HG03108 (cell line): ENCODE results near the gene ASPG.

Experiments
- ATAC-seq: cut with Tn5 transposase; IDR thresholded peaks from one replicate; pipeline ENCODE4 v1.9.1; 2021; ENCODE audit warnings: moderate library complexity; ENCODE audit not compliant: unreplicated experiment

The ASPG gene

DNA sequence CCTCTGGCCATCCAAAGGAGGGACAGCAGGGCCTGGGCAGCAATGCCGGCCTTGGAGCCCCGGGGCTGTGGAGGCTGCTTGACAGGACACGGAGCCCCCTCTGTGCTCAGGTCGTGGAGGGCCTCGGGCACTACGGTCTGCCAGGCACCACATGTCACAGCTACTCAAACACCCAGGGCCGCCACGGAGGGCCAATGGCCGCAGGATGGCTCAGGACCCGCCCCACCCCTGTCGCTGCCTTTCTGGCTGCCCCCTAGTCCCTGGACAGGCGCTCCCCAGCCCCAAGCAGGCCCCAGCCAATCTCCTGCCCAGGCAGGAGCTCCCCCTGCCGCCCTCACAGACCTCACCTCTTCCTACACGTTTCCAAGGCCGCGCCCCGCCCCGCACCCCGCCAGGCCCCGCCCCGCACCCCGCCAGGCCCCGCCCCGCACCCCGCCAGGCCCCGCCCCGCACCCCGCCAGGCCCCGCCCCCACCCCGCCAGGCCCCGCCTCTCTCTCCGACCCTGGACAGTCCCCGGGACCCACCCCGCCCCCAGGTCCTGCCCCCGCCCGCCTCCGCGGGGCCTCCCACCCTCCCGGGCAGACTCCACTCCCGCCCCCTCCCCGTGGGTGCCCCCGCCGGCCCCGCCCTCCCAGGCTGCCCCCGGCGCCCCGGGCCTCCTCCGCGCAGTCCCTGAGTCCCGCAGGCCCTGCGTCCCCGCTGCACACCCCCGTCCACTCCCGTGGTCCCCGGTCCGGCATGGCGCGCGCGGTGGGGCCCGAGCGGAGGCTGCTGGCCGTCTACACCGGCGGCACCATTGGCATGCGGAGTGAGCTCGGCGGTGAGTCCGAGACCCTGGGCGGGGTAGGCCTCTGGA, at the start of gene ASPG:
Gene ASPG (plus strand): TSS at position 669 of the 857 bp plus-strand sequence. CDS start 71 bp downstream, at position 740.
- ATAC-seq = no peak

DNA sequence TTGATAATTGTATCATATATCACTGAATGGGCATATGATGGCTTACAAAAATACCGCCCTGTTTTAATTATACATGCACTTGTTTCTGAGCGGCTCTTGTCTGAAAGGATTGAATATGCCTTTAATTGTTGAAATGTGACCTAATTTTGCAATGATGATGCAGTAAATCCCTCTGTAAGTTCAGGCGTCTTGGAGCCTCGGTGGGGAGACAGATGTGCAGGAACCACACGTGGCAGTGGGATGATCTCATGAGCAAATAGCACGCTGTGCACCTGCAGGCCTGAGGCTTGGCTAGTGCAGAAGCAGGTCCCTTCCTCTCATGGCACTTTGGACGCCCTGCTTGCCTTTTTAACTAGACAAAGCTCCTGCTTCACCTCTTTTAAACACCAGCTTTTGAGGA, 49.3 kb upstream of the ASPG start:
- ATAC-seq = no peak

DNA sequence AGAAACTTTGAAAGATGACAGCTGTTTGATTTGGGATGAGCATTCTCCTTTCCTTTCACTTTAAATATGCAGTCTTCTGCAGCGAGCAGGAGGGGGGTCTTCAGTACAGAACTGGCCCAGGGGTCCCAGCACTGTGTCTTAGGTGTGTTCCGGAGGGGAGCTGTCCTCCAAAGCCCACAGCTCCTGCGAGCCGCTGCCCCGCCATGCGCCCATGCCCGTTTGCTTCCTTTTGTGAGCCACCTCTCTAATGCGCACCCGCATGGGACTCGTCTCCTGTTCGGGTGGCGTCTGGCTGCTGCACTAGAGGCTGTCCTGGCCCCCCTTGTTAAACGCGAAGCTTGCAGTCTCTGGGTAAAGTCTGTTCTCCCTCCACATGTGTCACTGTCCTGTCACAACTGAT, 48.4 kb upstream of the ASPG start:
- ATAC-seq = no peak

DNA sequence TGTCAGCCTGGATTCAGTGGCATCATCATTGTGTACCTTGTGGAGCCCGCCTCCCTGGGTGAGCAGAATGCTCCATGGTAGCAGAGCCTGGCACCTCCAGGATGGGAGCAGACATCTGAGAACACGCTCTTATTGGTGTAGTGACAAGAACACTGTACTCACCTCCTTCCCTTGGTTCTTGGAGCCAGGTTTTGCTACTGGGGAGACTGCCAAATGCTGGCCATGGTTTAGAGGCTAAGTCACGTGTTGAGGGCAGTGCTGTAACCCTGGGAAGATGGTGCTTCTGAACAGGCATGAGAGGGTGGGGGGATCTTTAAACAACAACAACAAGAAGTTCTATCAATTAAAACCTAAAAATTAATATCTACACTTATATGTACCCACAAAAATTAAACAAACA, 47.6 kb upstream of the ASPG start:
- no peak for ATAC-seq

DNA sequence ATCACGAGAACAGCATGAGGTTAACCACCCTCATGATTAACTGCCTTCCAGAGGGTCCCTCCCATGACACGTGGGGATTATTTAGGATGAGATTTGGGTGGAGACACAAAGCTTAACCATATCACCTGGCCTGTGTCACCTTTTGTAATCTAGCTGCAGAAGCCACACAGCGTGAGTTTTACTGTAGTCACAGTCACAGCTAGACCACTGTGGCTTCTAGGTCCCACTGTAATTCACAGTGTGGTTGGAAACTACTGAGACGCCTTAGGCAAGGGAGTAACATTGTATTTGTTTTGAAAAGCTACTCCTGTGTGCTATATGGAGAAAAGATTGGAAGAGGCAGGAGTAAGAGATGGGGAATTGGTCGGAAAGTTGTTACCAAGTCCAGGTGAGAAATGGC, 46.3 kb upstream of the ASPG start:
- no peak for ATAC-seq

DNA sequence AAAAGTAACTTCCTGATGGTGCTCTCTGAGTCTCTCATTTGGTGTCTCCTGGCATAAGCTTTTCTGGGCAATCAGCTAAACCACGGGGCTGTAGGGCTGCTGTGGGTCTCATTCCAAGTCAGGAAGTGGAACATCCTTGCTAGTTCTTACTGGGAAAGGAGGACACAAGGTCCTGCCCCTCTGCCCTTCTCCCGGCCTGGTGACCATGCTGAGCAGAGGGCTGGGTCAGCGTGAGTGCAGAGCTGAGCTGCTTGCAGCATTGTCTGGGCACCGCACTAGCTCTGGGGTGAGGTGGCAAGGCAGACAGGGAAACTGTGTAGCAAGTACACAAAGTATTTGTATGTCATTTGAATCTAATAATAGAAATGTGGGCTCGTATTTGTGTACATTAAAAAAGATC, 45.0 kb upstream of the ASPG start:
- no peak for ATAC-seq

DNA sequence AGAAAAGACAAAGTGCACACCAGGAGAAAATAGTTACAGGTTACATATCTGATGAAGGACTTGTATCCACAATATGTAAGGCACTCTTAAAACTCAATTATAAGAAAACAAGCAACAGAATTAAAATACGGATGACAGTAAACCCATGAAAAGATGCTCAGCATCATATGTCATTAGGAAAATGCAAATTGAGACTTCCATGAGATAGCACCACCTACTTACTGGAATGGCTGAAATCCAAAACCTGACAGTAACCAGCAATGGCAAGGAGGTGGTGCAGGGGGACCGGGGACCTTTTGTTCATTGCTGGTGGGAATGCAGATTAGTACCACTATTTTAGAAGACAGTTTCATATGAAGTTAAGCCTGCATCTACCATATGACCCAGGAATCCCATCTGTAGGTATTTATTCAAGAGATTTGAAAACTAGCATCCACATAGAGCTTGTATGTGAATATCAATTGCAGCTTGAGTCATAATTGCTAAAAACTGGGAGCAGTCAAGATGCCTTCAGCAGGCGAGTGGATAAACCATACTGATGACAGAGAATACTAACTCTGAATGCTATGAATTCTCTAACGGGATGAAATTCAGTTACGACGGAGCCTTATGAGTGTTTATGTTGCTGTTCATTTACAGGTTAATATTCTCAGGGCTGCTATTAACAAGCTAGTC, 43.9 kb upstream of the ASPG start:
- ATAC-seq = no peak

DNA sequence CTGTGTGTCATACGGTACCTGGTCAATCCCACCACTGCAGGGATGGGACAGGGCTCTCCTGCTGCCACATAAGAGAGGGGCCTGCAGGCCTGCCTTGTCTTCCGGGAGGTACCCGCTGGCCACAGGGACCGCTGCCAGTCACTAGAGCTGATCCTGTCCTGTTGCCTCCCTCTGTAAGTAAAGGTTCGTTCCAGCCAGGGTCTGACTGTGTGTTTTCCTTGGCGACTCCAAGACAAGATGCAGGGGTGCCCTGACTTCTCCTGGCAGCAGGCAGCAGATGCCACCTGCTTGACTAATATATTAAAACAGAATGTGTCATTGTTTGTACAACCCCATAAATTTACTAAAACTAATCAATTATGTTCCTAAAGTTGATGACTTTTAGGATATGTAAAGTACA, 41.5 kb upstream of the ASPG start:
- ATAC-seq = no peak

DNA sequence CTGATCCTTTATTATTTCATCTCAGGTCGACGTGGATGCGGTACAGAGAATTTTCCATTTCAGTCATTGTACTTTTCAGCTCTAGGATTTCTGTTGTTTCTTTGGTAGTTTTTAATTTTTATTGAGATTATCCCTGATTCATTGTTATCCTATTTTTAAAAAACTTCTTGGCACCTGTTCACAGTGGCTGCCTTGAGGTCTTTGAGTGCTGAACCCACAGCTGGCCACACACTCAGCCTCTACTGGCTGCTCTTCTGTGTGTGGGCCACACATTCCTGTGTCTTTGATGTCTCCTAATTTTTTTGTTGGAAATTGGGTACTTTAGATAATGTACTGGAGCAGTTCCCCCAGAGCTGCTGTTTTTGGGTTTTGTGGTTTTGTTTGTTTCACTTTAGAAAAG, 37.7 kb upstream of the ASPG start:
- no peak for ATAC-seq

DNA sequence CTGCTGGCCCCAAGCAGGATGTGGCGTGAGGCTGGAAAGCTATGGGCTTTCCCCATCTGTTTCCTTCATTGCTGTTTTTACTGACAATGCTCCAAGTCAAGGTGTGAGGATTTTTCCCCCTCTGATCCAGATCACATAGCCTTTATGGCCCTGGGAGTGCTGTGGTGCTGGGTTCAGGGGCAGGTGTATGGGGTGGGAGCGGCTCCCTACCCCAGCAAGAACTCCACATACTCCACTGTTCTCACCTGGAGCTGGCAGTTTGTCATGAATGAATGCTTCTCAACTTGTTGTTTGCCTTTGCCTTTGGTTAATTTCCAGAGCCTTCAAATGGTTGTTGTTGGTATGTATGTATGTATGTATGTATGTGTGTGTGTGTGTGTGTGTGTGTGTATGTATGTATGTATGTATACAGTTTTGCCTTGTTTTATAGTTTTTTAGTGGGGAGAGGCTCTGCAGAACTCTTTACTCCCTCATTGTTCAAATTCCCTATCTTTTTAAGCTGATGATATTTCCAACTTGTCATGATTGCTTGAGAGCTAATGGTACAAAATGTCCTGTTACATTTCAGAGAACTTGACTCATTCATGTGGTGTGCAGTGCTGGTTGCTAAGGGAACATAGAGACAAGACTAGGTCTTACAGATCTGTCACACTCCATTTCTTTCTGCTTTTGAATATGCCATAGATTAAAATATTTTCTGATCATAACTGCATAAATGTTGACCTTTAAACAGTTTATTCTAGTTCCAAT, 36.6 kb upstream of the ASPG start:
- no peak for ATAC-seq

DNA sequence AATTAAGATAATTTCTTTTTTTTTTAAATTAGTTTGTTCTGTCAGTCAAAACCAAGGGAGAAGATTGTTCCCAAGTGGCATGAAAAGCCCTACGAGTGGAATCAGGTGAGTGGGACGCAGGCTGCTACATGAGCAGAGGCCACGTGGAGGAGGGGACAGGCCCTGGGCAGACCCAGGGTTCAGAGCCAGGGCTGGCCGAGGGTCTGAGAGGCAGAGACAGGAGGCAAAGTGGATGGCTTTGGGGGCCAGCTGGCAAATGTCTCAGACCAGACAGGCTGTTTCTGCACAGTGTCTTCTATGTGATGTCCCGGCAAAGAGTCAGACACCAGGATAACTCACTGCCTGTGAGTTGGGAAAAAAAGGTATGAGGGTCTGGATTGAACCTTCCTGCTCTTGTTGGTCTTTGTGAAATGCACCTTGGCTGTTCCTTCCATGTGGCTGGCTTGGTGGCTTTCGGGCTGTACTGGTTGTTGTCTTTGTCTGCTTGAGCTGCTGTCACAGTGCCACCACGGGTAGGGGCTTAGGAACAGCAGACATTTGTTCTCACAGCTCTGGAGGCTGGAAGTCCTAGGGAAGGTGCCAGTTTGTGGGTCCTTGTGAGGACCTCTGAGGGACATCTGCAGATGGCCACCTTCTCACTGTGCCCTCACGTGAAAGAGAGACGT, 35.8 kb upstream of the ASPG start:
- ATAC-seq = no peak

DNA sequence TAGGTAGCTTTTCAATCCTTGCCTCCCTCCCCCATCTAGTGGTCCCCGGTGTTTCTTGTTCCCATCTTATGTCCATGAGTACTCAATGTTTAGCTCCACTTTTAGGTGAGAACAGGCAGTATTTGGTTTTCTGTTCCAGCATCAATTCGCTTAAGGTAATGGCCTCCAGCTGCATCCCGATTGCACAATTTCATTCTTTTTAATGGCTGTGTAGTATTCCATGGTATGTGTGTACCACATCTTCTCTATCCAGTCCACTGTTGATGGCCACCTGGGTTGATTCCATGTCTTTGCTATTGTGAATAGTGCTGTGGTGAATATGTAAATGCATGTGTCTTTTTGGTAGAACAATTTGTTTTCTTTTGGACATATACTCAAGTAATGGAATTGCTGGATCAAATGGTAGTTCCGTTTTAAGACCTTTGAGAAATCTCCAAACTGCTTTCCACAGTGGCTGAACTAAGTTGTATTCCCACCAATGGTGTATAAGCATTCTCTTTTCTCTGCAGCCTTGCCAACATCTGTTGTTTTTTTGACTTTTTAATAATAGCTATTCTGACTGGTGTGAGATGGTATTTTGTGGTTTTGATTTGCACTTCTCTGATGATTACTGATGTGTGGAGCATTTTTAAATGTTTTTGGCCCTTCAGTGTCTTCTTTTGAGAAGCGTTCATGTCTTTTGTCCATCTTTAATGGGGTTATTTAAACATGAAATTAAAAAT, 34.2 kb upstream of the ASPG start:
- no peak for ATAC-seq

DNA sequence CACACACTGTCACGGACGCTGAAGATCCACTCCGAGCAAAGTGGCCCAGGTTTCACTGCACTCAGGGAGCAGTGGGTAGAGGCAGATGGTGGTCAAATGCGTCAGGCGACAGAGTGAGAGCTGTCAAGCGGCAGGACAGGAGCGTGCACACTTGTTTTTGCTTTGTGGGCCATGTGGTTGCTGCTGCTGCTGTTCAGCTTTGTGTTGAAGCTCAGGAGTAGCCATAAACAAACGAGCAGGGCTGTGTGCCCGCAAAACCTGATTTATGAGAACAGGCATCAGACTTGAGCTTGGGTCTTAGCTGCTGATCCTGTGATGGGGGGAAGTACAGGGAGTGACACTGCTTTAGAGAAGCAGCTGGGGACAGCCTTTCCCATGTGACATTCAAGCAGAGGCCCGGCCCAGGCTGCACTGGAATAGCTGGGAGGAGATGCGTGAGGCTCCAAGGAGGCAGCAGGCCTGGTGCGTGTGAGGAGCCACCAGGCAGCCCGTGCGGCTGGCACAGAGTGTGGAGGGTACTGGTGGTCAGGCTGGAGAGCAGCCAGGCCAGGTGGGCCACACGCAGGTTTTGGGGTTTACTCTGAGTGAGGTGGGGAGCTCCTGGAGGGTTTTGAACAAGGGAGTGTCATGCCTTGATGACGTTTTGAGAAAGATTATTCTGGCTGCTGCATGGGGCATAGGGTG, 31.1 kb upstream of the ASPG start:
- no peak for ATAC-seq

DNA sequence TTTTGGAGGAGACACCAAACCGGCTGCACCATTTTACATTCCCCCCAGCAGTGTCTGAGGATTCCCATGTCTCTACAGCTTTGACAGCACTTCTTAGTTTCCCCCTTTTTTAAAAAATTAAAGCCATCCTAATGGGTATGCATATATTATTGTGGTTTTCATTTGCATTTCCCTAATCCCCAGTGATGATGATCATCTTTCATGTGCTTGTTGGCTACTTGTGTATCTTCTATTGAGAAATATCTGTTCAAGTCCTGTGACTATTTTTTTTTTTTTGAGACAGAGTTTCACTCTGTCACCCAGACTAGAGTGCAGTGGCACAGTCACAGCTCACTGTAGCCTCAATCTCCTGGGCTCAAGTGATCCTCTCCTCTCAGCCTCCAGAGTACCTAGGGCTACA, 23.2 kb upstream of the ASPG start:
- no peak for ATAC-seq

DNA sequence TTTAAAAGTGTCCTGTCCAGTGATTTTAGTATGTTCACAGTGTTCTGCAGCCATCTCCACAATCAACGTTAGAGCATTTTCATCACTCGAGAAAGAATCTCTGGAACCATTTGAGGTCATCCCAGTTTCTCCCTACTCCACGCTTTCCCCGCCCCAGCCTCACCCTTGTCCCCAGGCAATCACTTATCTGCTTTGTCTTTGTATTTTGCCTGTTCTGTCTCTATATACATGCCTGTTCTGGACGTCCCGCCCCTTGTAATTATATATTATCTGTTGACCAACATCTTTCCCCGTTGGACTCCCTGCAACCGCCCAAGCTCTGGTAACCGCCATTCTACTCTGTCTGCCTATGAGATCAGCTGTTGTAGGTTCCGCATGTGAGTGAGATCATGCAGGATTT, 21.5 kb upstream of the ASPG start:
- ATAC-seq = no peak

DNA sequence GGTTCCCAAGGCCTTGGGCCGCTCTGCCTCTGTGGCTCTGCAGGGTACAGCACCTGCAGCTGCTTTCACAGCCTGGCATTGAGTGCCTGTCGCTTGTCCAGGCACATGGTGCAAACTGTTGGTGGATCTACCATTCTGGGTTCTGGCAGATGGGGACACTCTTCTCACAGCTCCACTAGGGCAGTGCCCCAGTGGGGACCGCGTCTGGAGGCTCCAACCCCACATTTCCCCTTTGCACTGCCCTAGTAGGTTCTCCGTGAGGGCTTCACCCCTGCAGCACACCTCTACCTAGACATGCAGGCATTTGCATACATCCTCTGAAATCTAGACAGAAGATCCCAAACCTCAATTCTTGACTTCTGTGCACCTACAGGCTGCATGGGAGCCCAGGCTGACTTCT, 19.2 kb upstream of the ASPG start:
- ATAC-seq = no peak

DNA sequence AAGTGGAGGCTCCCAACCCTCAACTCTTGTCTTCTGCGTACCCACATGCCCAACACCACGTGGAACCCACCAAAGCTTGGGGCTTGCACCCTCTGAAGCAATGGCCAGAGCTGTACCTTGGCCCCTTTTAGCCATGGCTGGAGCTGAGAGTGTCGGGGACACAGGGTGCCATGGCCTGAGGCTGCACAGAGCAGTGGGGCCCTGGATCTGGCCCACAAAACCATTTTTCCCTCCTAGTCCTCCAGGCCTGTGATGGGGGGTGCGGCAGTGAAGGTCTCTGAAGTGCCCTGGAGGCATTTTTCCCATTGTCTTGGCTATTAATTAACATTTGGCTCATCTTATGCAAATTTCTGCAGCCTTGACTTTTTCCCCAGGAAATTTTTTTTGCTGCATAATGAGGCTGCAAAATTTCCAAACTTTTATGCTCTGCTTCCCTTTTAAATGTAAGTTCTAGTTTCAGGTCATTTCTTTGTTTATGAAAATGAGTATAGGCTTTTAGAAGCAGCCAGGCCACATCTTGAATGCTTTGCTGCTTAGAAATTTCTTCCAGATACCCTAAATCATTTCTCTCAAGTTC, 18.7 kb upstream of the ASPG start:
- no peak for ATAC-seq

DNA sequence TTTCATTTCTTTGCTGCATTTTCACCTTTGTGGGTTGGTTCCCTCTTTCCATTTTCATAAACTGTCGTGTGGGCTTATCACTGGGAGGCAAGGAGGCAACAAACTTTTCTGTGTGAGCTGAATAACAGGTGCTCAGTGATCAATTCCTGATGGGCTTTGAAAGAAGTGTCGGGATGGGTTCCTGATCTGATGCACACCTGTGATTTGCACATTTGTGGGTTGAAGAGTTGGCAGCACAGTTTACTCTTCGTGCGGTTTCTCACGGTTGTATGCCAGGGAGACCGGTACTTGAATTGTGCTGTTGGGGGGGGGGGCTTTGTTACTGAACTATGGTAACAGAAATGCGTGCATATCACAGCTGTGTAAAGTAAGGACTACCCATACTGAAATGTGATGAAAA, 16.0 kb upstream of the ASPG start:
- ATAC-seq = no peak

DNA sequence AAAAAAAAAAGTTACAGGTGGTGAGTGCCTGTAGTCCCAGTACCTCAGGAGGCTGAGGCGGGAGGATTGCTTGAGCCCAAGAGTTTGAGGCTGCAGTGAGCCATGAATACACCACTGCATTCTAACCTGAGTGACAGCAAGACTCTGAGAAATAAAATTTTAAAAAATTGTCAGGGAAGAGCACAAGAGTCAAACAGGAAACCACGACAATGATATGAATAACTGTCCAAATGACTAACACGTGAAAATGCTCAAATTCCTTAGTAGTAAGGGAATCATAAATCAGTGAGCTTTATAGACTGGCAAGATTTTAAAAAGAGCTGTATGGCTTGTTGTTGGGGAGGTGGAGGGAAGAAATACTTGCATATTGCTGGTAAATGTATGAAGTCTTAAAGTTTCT, 12.9 kb upstream of the ASPG start:
- ATAC-seq = no peak

DNA sequence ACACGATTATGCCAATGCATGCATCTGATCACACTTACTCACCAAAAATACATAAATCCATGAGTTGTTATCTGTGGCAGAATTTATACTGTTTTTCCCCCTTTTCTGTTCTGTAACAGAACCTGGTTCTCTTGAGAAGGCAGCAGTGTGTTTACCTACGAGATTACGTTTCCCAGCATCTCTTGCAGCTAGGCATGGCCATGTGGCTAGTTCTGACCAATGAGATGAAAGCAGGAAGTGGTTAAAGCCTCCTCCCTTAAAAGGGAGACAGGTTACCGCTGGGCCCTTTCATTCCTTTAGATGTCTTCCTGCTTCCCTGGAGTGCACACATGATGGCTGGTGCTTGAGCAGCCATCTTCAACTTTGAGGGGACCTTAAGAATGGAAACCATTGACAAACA, 11.7 kb upstream of the ASPG start:
- no peak for ATAC-seq
